Fibroblast of the aortic adventitia (primary cell): ENCODE data around the gene CD9. TPM values are rescaled to one million over a fixed set of nuclear protein-coding genes. Genes with fewer than 3 reads are reported as not detected.
A peak's percentile ranks its signal among the peaks of the same experiment; 100 is the strongest.
"Not testable (repeated sequence)": the region's sequence is repeated elsewhere in the genome, so short reads cannot be mapped to it uniquely, and the experiment has no call there.

Experiments
- DNase-seq: peaks from one replicate; pipeline ENCODE4 v3.0.0-alpha.2; 2010; ENCODE audit warnings: low read depth
- H3K4me3 ChIP-seq: 2 replicates; pipeline ENCODE4 v1.5.1; 2011; ENCODE audit warnings: low read depth, mild to moderate bottlenecking, control low read depth, low read length, moderate library complexity
- CTCF ChIP-seq: IDR thresholded peaks from 2 replicates; pipeline ENCODE4 v1.5.1; 2011; ENCODE audit warnings: mild to moderate bottlenecking, low read length, control low read depth, inconsistent platforms; ENCODE audit not compliant: insufficient read depth
- total RNA-seq: library from RNA; depleted of rRNA; stranded (reverse); fragments of >200 nt; gene quantifications from 2 replicates; pipeline ENCODE4 v1.2.3, GENCODE V29; 2012; ENCODE audit warnings: low replicate concordance

CD9 gene
- total RNA-seq, 1 donor = 407 TPM

- TF ChIP-seq CTCF = no peak
- DNase-seq = no peak
- H3K4me3 ChIP-seq = no peak overlapping the region
These were observed 7.2 kb downstream of the CD9 start for GRCh38 chr12:6207259-6207925.

- TF ChIP-seq CTCF = no peak
These were observed 7.9 kb downstream of the CD9 start for GRCh38 chr12:6208130-6208529.

GRCh38 chr12:6209428-6209827, 9.2 kb downstream of the CD9 start:
- DNase-seq, H3K4me3 ChIP-seq: not testable (repeated sequence)

More at GRCh38 chr12:6208130-6208529, 7.9 kb downstream of the CD9 start:
- no peak overlapping the region for H3K4me3 ChIP-seq
- no peak for DNase-seq

GRCh38 chr12:6211421-6211869, 11.2 kb downstream of the CD9 start:
- no peak overlapping the region for H3K4me3 ChIP-seq

GRCh38 chr12:6212086-6212485, 11.9 kb downstream of the CD9 start:
- TF ChIP-seq CTCF = no peak
- DNase-seq = no peak
- H3K4me3 ChIP-seq = no peak overlapping the region

More at GRCh38 chr12:6211421-6211869, 11.2 kb downstream of the CD9 start:
- TF ChIP-seq CTCF = no peak
- peak; percentile 35 for DNase-seq

GRCh38 chr12:6213969-6214368, 13.8 kb downstream of the CD9 start:
- no peak overlapping the region for H3K4me3 ChIP-seq
- DNase-seq = no peak
- TF ChIP-seq CTCF = no peak

GRCh38 chr12:6214633-6215032, 14.4 kb downstream of the CD9 start:
- no peak for TF ChIP-seq CTCF
- H3K4me3 ChIP-seq = no peak overlapping the region
- DNase-seq = no peak
